ENCODE data around the gene CALD1.

The CALD1 gene

GRCh38 chr7:134933460-134934068 lies 154.1 kb downstream of the CALD1 start:
- Mint-ChIP-seq H3K4me3 (no peak overlapping the region), H3K9me3 (ENCODE audit: low read depth) (peaks cover 4% of the 10 kb centered on the region), H3K4me1 (ENCODE audit: low read depth) (peaks cover 3% of the 10 kb centered on the region), H3K36me3 (peaks cover 6% of the 10 kb centered on the region), H3K27me3 (no peaks in the 10 kb centered on the region), H3K27ac (no peak overlapping the region)

GRCh38 chr7:134935701-134936100 lies 156.3 kb downstream of the CALD1 start:
- Mint-ChIP-seq H3K27me3 (no peaks in the 10 kb centered on the region), H3K27ac (no peak overlapping the region), H3K4me1 (ENCODE audit: low read depth) (peaks cover 3% of the 10 kb centered on the region), H3K9me3 (ENCODE audit: low read depth) (peaks cover 4% of the 10 kb centered on the region), H3K4me3 (no peak overlapping the region), H3K36me3 (peaks cover 6% of the 10 kb centered on the region)

GRCh38 chr7:134936893-134937510 lies 157.6 kb downstream of the CALD1 start:
- H3K36me3 Mint-ChIP-seq, result peaks cover 1% of the 10 kb centered on the region
- peaks cover 3% of the 10 kb centered on the region for H3K4me1 Mint-ChIP-seq (ENCODE audit: low read depth)
- peaks cover under 1% of the 10 kb centered on the region for H3K9me3 Mint-ChIP-seq (ENCODE audit: low read depth)
- no peak overlapping the region for H3K27ac Mint-ChIP-seq
- no peak overlapping the region for H3K4me3 Mint-ChIP-seq
- no peaks in the 10 kb centered on the region for H3K27me3 Mint-ChIP-seq

- Mint-ChIP-seq H3K27ac (no peak overlapping the region), H3K4me1 (ENCODE audit: low read depth) (peaks cover under 1% of the 10 kb centered on the region), H3K27me3 (no peaks in the 10 kb centered on the region), H3K36me3 (no peaks in the 10 kb centered on the region), H3K4me3 (no peak overlapping the region), H3K9me3 (ENCODE audit: low read depth) (no peaks in the 10 kb centered on the region)
Observed at GRCh38 chr7:134938141-134938540, 158.7 kb downstream of the CALD1 start.

GRCh38 chr7:134939136-134939535 lies 159.7 kb downstream of the CALD1 start:
- no peak overlapping the region for H3K4me3 Mint-ChIP-seq
- no peaks in the 10 kb centered on the region for H3K4me1 Mint-ChIP-seq (ENCODE audit: low read depth)
- H3K9me3 Mint-ChIP-seq (ENCODE audit: low read depth), result no peaks in the 10 kb centered on the region
- H3K27me3 Mint-ChIP-seq, result no peaks in the 10 kb centered on the region
- H3K36me3 Mint-ChIP-seq, result no peaks in the 10 kb centered on the region
- H3K27ac Mint-ChIP-seq, result no peak overlapping the region

- Mint-ChIP-seq H3K9me3 (ENCODE audit: low read depth) (no peaks in the 10 kb centered on the region), H3K36me3 (no peaks in the 10 kb centered on the region), H3K4me3 (no peak overlapping the region), H3K4me1 (ENCODE audit: low read depth) (peaks cover 3% of the 10 kb centered on the region), H3K27me3 (no peaks in the 10 kb centered on the region), H3K27ac (no peak overlapping the region)
Observed at GRCh38 chr7:134940729-134941128, 161.3 kb downstream of the CALD1 start.

- H3K4me3 Mint-ChIP-seq, result no peak overlapping the region
- H3K9me3 Mint-ChIP-seq (ENCODE audit: low read depth), result no peaks in the 10 kb centered on the region
- H3K36me3 Mint-ChIP-seq, result no peaks in the 10 kb centered on the region
- H3K27ac Mint-ChIP-seq, result no peak overlapping the region
- peaks cover 8% of the 10 kb centered on the region for H3K4me1 Mint-ChIP-seq (ENCODE audit: low read depth)
- no peaks in the 10 kb centered on the region for H3K27me3 Mint-ChIP-seq
Observed at GRCh38 chr7:134941185-134941900, 161.9 kb downstream of the CALD1 start.

GRCh38 chr7:134941952-134942351 lies 162.5 kb downstream of the CALD1 start:
- H3K9me3 Mint-ChIP-seq (ENCODE audit: low read depth), result no peaks in the 10 kb centered on the region
- H3K27me3 Mint-ChIP-seq, result no peaks in the 10 kb centered on the region
- H3K4me3 Mint-ChIP-seq, result no peak overlapping the region
- no peak overlapping the region for H3K27ac Mint-ChIP-seq
- H3K36me3 Mint-ChIP-seq, result no peaks in the 10 kb centered on the region
- H3K4me1 Mint-ChIP-seq (ENCODE audit: low read depth), result peaks cover 13% of the 10 kb centered on the region

GRCh38 chr7:134942690-134943466 lies 163.4 kb downstream of the CALD1 start:
- H3K27me3 Mint-ChIP-seq, result no peaks in the 10 kb centered on the region
- no peaks in the 10 kb centered on the region for H3K36me3 Mint-ChIP-seq
- H3K27ac Mint-ChIP-seq, result no peak overlapping the region
- no peak overlapping the region for H3K4me3 Mint-ChIP-seq
- H3K9me3 Mint-ChIP-seq (ENCODE audit: low read depth), result no peaks in the 10 kb centered on the region
- H3K4me1 Mint-ChIP-seq (ENCODE audit: low read depth), result peaks cover 16% of the 10 kb centered on the region

GRCh38 chr7:134943785-134944400 lies 164.5 kb downstream of the CALD1 start:
- Mint-ChIP-seq H3K4me1 (ENCODE audit: low read depth) (peaks cover 16% of the 10 kb centered on the region), H3K27ac (no peak overlapping the region), H3K36me3 (no peaks in the 10 kb centered on the region), H3K4me3 (no peak overlapping the region), H3K9me3 (ENCODE audit: low read depth) (no peaks in the 10 kb centered on the region), H3K27me3 (no peaks in the 10 kb centered on the region)

GRCh38 chr7:134945691-134946090 lies 166.3 kb downstream of the CALD1 start:
- Mint-ChIP-seq H3K36me3 (no peaks in the 10 kb centered on the region), H3K27ac (no peak overlapping the region), H3K4me3 (no peak overlapping the region), H3K27me3 (no peaks in the 10 kb centered on the region), H3K9me3 (ENCODE audit: low read depth) (no peaks in the 10 kb centered on the region), H3K4me1 (ENCODE audit: low read depth) (peaks cover 16% of the 10 kb centered on the region)

GRCh38 chr7:134946260-134946659 lies 166.8 kb downstream of the CALD1 start:
- no peak overlapping the region for H3K27ac Mint-ChIP-seq
- no peaks in the 10 kb centered on the region for H3K36me3 Mint-ChIP-seq
- peaks cover 16% of the 10 kb centered on the region for H3K4me1 Mint-ChIP-seq (ENCODE audit: low read depth)
- H3K9me3 Mint-ChIP-seq (ENCODE audit: low read depth), result no peaks in the 10 kb centered on the region
- H3K27me3 Mint-ChIP-seq, result no peaks in the 10 kb centered on the region
- no peak overlapping the region for H3K4me3 Mint-ChIP-seq

- Mint-ChIP-seq H3K4me1 (ENCODE audit: low read depth) (peaks cover 16% of the 10 kb centered on the region), H3K36me3 (no peaks in the 10 kb centered on the region), H3K9me3 (ENCODE audit: low read depth) (no peaks in the 10 kb centered on the region), H3K4me3 (no peak overlapping the region), H3K27me3 (no peaks in the 10 kb centered on the region), H3K27ac (no peak overlapping the region)
Observed at GRCh38 chr7:134947329-134947728, 167.9 kb downstream of the CALD1 start.

- no peaks in the 10 kb centered on the region for H3K36me3 Mint-ChIP-seq
- no peaks in the 10 kb centered on the region for H3K9me3 Mint-ChIP-seq (ENCODE audit: low read depth)
- no peak overlapping the region for H3K4me3 Mint-ChIP-seq
- H3K27me3 Mint-ChIP-seq, result no peaks in the 10 kb centered on the region
- no peak overlapping the region for H3K27ac Mint-ChIP-seq
- peaks cover 16% of the 10 kb centered on the region for H3K4me1 Mint-ChIP-seq (ENCODE audit: low read depth)
Observed at GRCh38 chr7:134947831-134948230, 168.4 kb downstream of the CALD1 start.

- Mint-ChIP-seq H3K27me3 (no peaks in the 10 kb centered on the region), H3K36me3 (no peaks in the 10 kb centered on the region), H3K27ac (no peak overlapping the region), H3K9me3 (ENCODE audit: low read depth) (no peaks in the 10 kb centered on the region), H3K4me1 (ENCODE audit: low read depth) (peaks cover 16% of the 10 kb centered on the region), H3K4me3 (no peak overlapping the region)
Observed at GRCh38 chr7:134948246-134948645, 168.8 kb downstream of the CALD1 start.

All from activated naive CD8-positive, alpha-beta T cell (primary cell).